ENCODE data around the gene AQP12A. TPM values are rescaled to one million over a fixed set of nuclear protein-coding genes. Genes with fewer than 3 reads are reported as not detected.

AQP12A gene
- total and polyA plus RNA-seq, 10 of the 15 experiments (the other 5 are each of a cell fraction or from before 2014, with no cell fraction given) = not detected

GRCh38 chr2:240655931-240656886 lies 35.5 kb upstream of the AQP12A start:
- Histone ChIP-seq H3K4me2 (ENCODE audit: control insufficient read depth, insufficient read depth) (0 out of 2 replicates have a peak overlapping the region, but pooled peaks have one; percentile 43), H3K4me1 (ENCODE audit: control insufficient read depth, insufficient read depth, low read length) (peaks cover 11% of the 10 kb centered on the region), H4K20me1 (ENCODE audit: control insufficient read depth, insufficient read depth) (no peaks in the 10 kb centered on the region), H2AFZ (ENCODE audit: control insufficient read depth, low read depth, low read length) (no peak overlapping the region), H3K27me3 (replicated peaks in 1 of 2; ENCODE audit: control insufficient read depth in 2 of 2, insufficient read depth in 2 of 2, low read length in 1 of 2) (peaks cover 0 to 4% of the 10 kb centered on the region in 2 experiments; a peak in 2 of 4 replicates), H3K27ac (ENCODE audit: control insufficient read depth, insufficient read depth) (no peak overlapping the region), H3K36me3 (ENCODE audit: control insufficient read depth in 2 of 2, insufficient read depth in 2 of 2, low read length in 1 of 2) (no peaks in the 10 kb centered on the region), H3K9me3 (replicated peaks; ENCODE audit: control insufficient read depth, insufficient read depth, low read length) (peaks cover 10% of the 10 kb centered on the region), H3K9ac (ENCODE audit: control insufficient read depth, insufficient read depth, low read length) (no peak overlapping the region), H3K79me2 (ENCODE audit: control insufficient read depth, insufficient read depth, low read length) (no peaks in the 10 kb centered on the region), H3K4me3 (0 out of 2 replicates have a peak overlapping the region, but pooled peaks have one; percentile 12)
- ChIA-PET POLR2A (interaction anchor here (1.3 kb wide), 1 partner anchor 7 kb away, joined by 3 read pairs; no protein-coding TSS in a partner anchor), SMC1A (ENCODE audit: uncharacterized antibody, unreplicated experiment) (interaction anchor here (0.6 kb wide), 1 partner anchor 105 kb away, joined by 3 read pairs; no protein-coding TSS in a partner anchor), RAD21 (ENCODE audit: unreplicated experiment) (interaction anchor here (1.3 kb wide), 1 partner anchor 142 kb away, joined by 4 read pairs; no protein-coding TSS in a partner anchor), CTCF (no interaction called here)
- peak; percentile 31 for DNase-seq (ENCODE audit: low read depth, low spot score)
- in situ Hi-C loops (cut with MboI) (no loop called here), intact Hi-C loops (cut with micrococcal nuclease; ENCODE audit: unreplicated experiment) (no loop called here)
- FAIRE-seq = peak; percentile 74
- BruUV-seq (replicated peaks) = no TSS peak
- WGBS (ENCODE audit: insufficient coverage, insufficient replicate concordance, low lambda C conversion rate, missing lambda C conversion rate) = 22% methylated on average over 10 of the region's 10 CpGs
- ATAC-seq = peak; percentile 88
- TF ChIP-seq, protein P1, sequence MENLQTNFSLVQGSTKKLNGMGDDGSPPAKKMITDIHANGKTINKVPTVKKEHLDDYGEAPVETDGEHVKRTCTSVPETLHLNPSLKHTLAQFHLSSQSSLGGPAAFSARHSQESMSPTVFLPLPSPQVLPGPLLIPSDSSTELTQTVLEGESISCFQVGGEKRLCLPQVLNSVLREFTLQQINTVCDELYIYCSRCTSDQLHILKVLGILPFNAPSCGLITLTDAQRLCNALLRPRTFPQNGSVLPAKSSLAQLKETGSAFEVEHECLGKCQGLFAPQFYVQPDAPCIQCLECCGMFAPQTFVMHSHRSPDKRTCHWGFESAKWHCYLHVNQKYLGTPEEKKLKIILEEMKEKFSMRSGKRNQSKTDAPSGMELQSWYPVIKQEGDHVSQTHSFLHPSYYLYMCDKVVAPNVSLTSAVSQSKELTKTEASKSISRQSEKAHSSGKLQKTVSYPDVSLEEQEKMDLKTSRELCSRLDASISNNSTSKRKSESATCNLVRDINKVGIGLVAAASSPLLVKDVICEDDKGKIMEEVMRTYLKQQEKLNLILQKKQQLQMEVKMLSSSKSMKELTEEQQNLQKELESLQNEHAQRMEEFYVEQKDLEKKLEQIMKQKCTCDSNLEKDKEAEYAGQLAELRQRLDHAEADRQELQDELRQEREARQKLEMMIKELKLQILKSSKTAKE (IDR thresholded peaks at IDR 0.05; ENCODE audit: low read depth, poor library complexity, severe bottlenecking) = peak; percentile 19
- TF ChIP-seq SMAD1 (IDR thresholded peaks at IDR 0.05; ENCODE audit: low read depth, partially characterized antibody) (no peak), MTA3 (IDR thresholded peaks at IDR 0.05; ENCODE audit: borderline replicate concordance, low read length) (no peak), SRF (IDR thresholded peaks at IDR 0.05; ENCODE audit: low read depth in 2 of 2, low read length in 2 of 2) (no peak), PKNOX1 (IDR thresholded peaks at IDR 0.05) (no peak), YY1 (IDR thresholded peaks at IDR 0.05; ENCODE audit: low read depth, low read length) (no peak), IKZF2 (IDR thresholded peaks at IDR 0.05) (no peak), BCL11A (IDR thresholded peaks at IDR 0.05; ENCODE audit: low read depth, low read length) (no peak)
- TF ChIP-seq, protein P2, sequence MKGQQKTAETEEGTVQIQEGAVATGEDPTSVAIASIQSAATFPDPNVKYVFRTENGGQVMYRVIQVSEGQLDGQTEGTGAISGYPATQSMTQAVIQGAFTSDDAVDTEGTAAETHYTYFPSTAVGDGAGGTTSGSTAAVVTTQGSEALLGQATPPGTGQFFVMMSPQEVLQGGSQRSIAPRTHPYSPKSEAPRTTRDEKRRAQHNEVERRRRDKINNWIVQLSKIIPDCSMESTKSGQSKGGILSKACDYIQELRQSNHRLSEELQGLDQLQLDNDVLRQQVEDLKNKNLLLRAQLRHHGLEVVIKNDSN (IDR thresholded peaks at IDR 0.05; ENCODE audit: borderline replicate concordance, extremely low read length, insufficient read depth, low read depth, low read length) = peak; percentile 34
- TF ChIP-seq, protein P3, sequence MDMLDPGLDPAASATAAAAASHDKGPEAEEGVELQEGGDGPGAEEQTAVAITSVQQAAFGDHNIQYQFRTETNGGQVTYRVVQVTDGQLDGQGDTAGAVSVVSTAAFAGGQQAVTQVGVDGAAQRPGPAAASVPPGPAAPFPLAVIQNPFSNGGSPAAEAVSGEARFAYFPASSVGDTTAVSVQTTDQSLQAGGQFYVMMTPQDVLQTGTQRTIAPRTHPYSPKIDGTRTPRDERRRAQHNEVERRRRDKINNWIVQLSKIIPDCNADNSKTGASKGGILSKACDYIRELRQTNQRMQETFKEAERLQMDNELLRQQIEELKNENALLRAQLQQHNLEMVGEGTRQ (IDR thresholded peaks at IDR 0.05; ENCODE audit: borderline replicate concordance, low read depth, low read length) = peak; percentile 4; the same call in 1 of the 2 replicates
- TF ChIP-seq, protein P4, sequence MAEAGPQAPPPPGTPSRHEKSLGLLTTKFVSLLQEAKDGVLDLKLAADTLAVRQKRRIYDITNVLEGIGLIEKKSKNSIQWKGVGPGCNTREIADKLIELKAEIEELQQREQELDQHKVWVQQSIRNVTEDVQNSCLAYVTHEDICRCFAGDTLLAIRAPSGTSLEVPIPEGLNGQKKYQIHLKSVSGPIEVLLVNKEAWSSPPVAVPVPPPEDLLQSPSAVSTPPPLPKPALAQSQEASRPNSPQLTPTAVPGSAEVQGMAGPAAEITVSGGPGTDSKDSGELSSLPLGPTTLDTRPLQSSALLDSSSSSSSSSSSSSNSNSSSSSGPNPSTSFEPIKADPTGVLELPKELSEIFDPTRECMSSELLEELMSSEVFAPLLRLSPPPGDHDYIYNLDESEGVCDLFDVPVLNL (IDR thresholded peaks at IDR 0.05; ENCODE audit: low read depth, low read length) = no peak
